ENCODE measurements around the gene IQCF6.

- TF ChIP-seq CTCF (conservative IDR thresholded peaks at IDR 0.05; ENCODE audit: low read depth, low read length): no peak
- TF ChIP-seq EZH2 (IDR thresholded peaks at IDR 0.05; ENCODE audit: borderline replicate concordance, low read depth, low read length, poor library complexity, severe bottlenecking): no peak
These were observed 38.3 kb upstream of the IQCF6 start for GRCh38 chr3:51817375-51817774.
